Neuron (in vitro differentiated cells): Measurements from ENCODE around the gene TSPAN15.

Source experiments
- H2AFZ ChIP-seq: one replicate; pipeline ENCODE4 v1.6.1; 2013; ENCODE audit warnings: low read depth, mild to moderate bottlenecking, inconsistent platforms, low read length, moderate library complexity
- H3K27me3 ChIP-seq: one replicate; pipeline ENCODE4 v1.6.1; 2013; ENCODE audit warnings: low read length; ENCODE audit not compliant: insufficient read depth
- H3K36me3 ChIP-seq: one replicate; pipeline ENCODE4 v1.6.1; 2013; ENCODE audit warnings: low read length; ENCODE audit not compliant: insufficient read depth
- H3K4me1 ChIP-seq: one replicate; pipeline ENCODE4 v1.6.1; 2013; ENCODE audit warnings: low read length; ENCODE audit not compliant: insufficient read depth
- H3K4me3 ChIP-seq: 2 replicates; pipeline ENCODE4 v1.5.1; 2013; ENCODE audit warnings: mild to moderate bottlenecking, low read length, moderate library complexity
- H3K9me3 ChIP-seq: one replicate; pipeline ENCODE4 v1.6.1; 2013; ENCODE audit warnings: low read length

Gene TSPAN15

DNA sequence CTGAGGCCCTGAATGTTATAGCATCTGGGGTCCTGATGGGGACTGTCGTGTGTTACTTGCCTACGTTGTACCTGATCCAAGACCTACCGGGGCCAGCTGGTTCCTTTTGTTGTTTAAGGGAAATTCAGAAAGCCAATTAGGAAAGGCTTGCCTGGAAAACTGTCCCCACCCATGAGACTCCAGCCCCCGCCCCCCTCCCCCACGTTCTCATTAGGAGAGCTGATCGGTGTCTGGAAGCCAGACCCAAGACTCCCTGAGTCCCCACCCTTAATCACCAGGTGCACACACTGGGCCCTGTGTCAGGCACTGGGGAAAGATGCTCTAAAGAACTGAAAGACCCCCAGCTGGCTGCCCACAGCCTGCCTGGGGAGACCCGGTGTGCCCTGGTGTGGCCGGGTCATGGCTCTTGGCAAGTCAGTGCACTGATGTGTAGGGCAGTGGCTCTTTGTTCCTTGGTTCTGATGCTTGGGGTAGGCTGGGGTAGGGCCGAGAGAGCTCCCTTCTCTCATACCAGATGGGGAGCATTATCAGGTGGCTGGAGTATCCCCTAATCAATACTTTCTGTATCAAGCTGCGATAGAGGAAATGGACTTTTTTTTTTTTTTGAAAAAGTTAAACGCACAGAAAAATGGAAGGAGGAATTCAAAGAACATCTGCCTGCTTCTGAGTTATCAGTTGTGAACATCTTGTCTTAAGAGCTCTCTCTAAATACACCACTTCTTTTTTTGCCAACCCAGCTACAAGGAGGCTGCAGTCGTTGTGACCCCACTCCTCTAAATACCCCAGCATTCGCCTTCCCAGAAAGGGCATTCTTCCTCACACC lies 16.9 kb downstream of the TSPAN15 start:
- Histone ChIP-seq H3K4me1 (peaks cover 11% of the 10 kb centered on the region), H3K4me3 (no peak overlapping the region), H3K27me3 (peaks cover 10% of the 10 kb centered on the region), H3K36me3 (no peaks in the 10 kb centered on the region), H3K9me3 (no peaks in the 10 kb centered on the region), H2AFZ (no peak overlapping the region)

DNA sequence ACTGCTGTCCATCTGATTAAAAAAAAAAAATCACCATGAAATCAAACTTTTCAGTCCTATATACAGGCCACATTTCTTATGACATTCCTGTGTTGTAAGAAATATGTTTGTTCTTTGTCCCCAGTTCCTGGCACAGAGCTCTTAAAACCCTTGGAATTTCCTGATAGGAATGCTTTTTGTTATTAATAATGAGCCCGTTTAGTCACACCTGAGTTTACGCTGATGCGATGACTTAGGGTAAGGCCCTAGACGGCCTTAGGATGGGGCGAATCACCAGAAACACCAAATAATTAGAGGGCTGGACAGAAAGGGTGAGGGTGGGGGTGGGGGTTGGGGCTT lies 17.5 kb downstream of the TSPAN15 start:
- H3K4me3 ChIP-seq: no peak overlapping the region
- no peaks in the 10 kb centered on the region for H3K36me3 ChIP-seq
- no peaks in the 10 kb centered on the region for H3K9me3 ChIP-seq
- no peak overlapping the region for H2AFZ ChIP-seq
- H3K4me1 ChIP-seq: peaks cover 11% of the 10 kb centered on the region
- H3K27me3 ChIP-seq: peaks cover 10% of the 10 kb centered on the region

DNA sequence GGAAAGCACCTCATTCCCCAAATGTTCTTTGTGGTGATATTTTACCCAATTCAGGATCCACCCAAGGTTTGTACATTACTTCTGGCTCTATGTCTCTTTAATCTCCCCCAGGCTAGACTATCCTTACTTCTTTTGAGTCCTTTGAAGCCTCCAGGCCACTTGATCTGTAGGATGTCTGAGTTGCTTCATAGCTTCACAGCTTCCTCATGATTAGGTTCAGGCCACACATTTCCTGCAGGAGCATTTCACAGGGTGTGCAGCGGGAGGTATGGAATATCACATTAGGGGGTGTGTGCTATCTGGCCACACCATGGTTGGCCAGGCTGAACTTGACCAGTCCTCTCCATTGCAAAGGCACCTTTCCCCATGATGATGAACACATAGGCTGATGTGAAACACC lies 18.7 kb downstream of the TSPAN15 start:
- Histone ChIP-seq H3K36me3 (no peaks in the 10 kb centered on the region), H3K4me1 (peaks cover 11% of the 10 kb centered on the region), H3K27me3 (peaks cover 4% of the 10 kb centered on the region), H2AFZ (no peak overlapping the region), H3K9me3 (no peaks in the 10 kb centered on the region), H3K4me3 (no peak overlapping the region)

DNA sequence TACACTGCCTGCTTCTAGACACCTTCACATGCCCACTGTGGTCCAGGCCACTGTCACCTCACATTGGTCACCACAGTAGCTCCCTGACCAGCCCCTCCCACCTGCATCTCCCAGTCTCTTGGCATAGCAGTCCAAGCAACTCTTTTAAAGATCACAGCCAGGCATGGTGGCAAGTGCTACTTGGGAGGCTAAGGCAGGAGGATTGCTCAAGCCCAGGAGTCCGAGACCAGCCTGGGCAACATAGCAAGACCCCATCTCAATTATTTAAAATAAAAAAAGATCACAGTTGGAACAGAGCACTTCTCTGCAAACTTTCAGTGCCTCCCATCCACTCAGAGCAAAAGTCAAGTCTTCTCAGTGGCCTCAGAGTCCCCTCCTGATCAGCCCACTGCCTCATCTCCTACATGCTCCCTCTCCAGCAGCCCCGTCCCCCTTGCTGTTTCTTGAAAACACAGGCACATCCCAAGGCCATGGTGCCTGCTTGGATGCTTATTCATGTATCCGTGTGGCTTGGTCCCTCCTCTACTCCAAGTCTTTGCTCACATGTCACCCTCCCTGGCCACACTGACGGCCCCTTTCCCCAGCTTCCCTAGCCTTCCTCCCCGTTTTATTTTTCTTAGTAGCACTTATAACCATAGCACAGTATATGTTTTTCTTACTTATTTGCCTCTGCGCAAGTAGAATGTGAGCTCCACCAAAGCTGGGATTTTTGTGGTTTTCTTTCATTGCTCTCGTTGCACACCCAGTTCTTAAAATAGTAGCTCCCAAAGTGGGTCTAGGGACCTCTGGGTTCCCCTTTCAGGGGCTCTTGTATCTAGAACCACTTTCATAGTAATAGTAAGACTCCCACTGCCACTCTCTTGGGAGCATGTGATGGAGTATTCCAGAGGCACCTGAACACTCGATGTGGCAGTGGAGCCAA lies 19.5 kb downstream of the TSPAN15 start:
- Histone ChIP-seq H3K4me1 (peaks cover 11% of the 10 kb centered on the region), H3K4me3 (no peak overlapping the region), H3K36me3 (no peaks in the 10 kb centered on the region), H2AFZ (no peak overlapping the region), H3K9me3 (no peaks in the 10 kb centered on the region), H3K27me3 (peaks cover 4% of the 10 kb centered on the region)

DNA sequence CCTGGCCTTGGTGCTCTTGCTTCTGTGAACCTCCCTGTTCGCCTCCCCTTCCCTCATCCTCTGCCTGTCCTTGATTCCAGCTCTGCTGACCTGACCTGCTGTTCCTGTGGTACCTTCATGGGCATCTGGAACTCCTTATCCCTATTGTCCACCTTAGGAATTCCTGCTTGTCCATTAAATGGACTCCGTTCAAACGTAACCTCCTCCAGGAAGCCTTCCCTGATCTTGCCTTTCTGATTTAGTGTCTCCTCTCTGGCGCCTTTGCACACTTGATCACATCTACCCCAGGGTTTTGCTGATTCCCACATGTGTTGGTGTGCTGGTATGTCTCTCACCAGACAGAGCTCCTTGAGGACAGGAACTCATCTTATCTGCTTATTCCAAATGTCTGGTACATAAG lies 20.9 kb downstream of the TSPAN15 start:
- Histone ChIP-seq H3K4me1 (peaks cover 11% of the 10 kb centered on the region), H3K4me3 (no peak overlapping the region), H2AFZ (no peak overlapping the region), H3K9me3 (no peaks in the 10 kb centered on the region), H3K36me3 (no peaks in the 10 kb centered on the region), H3K27me3 (peaks cover 3% of the 10 kb centered on the region)

DNA sequence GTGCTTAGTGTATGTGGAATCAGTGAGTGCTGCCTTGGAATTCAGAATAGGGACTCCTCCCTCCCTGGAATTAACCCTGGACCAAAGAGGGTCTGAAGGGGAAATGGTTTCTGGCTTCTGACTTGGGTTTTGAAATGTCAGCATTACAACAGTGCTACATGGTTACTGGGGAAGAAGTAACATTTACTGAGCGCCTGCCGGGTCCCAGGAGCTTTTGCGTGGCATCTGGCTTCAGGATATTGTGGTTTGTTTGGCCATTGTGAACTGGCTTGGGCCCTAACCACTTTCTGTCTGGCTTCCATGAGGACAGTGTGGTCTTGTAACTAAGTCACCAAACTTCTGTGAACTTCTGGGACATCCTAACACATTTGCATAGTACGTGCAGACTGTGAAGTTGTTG lies 21.3 kb downstream of the TSPAN15 start:
- no peaks in the 10 kb centered on the region for H3K9me3 ChIP-seq
- H3K36me3 ChIP-seq: no peaks in the 10 kb centered on the region
- H2AFZ ChIP-seq: no peak overlapping the region
- peaks cover 3% of the 10 kb centered on the region for H3K27me3 ChIP-seq
- no peak overlapping the region for H3K4me3 ChIP-seq
- peaks cover 11% of the 10 kb centered on the region for H3K4me1 ChIP-seq

DNA sequence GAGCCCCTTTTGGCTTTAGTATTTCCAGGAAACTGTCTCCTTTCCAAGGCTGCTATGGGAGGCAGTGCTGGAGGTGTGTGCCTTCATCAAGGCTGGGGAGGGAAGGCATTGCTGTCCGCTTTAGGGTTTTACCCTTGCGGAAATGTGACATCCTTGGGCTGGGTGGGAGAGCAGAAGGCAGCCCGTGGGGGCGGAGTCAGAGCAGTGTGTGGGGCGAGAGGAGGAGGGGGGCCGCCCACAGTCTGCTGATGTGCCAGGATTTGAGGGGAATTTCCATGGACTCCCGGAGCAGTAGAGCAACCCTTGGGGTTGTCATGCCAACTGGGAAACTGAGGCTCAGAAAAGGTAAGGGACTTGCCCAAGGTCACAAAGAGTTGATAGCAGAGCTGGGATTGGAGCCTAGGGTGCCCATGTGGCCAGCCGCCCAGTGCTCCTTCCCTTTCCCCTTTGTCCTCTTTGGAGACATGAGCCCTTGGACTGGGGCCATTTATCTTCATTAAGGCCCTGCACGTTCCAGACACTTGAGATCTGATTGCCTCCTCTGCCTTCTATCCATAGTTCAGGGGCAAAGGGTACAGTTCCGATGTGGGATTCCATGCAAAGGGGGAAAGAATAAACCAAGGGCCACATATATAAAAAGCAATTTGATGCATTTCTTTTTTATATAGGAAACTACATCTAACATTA lies 22.2 kb downstream of the TSPAN15 start:
- H3K4me3 ChIP-seq: no peak overlapping the region
- no peak overlapping the region for H2AFZ ChIP-seq
- H3K36me3 ChIP-seq: no peaks in the 10 kb centered on the region
- H3K4me1 ChIP-seq: peaks cover 4% of the 10 kb centered on the region
- H3K9me3 ChIP-seq: no peaks in the 10 kb centered on the region
- peaks cover 3% of the 10 kb centered on the region for H3K27me3 ChIP-seq

DNA sequence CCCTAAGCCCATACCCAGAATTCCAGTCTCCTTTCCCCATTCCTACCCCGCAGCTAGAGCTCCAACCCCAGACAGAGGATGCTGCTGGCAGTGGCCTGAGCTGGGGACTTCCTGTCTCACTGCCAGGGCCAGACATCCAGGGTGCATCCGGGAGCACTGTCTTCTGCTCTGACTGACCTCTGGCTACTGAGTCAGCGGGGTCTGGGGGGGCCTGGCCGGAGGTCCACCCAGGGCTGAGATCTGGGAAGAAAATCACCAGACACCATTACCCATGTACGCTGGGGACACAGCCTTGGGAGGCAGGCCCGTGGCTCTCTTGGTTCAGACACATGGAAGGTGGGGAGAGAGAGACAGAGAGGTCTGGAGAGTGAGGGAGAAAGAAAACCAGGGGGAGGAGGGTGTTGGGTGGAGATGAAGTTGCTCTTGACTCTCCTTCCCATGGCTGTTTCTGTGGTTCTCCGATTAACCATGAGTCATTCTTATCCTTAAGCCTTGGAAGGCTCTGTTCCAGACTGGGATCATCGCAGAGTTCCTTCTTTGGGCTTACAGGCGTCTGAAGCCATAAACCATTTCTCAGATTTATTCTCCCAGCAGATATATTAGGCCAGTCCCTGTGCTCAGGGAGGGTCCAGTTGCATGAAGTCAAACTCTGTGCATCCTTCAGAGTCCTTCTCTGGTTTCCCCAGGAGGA lies 23.6 kb downstream of the TSPAN15 start:
- Histone ChIP-seq H2AFZ (no peak overlapping the region), H3K36me3 (no peaks in the 10 kb centered on the region), H3K9me3 (no peaks in the 10 kb centered on the region), H3K4me3 (no peak overlapping the region), H3K27me3 (peaks cover 3% of the 10 kb centered on the region), H3K4me1 (no peaks in the 10 kb centered on the region)

DNA sequence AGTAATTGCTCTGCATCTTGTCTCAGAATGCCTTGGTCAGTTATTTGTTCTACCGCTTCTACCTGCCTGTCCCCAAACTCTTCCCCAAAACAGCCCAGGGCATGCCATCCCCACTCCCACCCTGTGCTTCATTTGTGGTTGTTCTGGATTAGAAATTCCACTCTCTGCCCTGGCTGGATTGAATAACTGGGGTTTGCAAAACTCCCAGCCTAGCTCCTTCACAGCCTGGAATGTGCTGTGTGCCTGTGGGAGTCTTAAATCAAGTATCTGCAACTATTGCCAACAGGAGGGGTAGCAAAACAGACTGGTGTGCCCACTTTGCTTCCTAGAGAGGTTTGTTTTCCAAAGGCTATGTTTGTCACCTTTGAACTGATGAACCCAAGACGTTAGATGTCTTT lies 24.2 kb downstream of the TSPAN15 start:
- H3K9me3 ChIP-seq: no peaks in the 10 kb centered on the region
- no peaks in the 10 kb centered on the region for H3K36me3 ChIP-seq
- H3K27me3 ChIP-seq: peaks cover 3% of the 10 kb centered on the region
- no peaks in the 10 kb centered on the region for H3K4me1 ChIP-seq
- no peak overlapping the region for H3K4me3 ChIP-seq
- H2AFZ ChIP-seq: no peak overlapping the region

DNA sequence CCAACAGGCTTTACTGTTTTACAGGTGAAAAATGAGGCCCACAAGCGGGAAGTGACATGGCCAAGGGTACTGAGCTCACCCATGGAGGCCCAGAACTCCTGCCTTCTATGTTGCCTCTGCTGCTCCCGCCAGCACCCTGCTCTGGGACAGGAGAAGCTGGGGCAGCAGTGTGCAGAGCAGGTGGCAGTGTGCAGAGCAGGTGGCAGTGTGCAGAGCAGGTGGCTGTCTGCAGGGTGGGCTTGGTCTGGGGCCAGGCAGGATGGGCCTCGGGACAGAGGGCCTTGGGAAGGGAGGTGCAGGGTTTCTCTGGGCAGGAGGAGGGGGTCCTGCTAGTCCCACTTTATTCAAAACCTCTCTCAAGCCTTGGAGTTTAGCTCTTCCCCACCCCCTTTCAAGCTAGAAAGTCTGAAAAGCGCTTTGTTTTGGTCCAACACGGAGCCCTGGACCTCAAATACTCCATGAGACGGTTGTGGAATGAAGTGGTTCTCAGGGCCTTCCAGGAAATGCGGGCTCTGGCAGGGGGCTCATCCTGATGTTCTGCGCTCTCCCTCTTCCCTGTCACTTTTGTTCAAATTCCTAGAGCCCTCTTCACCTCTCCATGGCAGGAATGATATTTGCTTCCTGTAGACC lies 26.8 kb downstream of the TSPAN15 start:
- Histone ChIP-seq H3K27me3 (peaks cover 3% of the 10 kb centered on the region), H3K4me3 (no peak overlapping the region), H3K4me1 (no peaks in the 10 kb centered on the region), H2AFZ (no peak overlapping the region), H3K9me3 (no peaks in the 10 kb centered on the region), H3K36me3 (no peaks in the 10 kb centered on the region)

DNA sequence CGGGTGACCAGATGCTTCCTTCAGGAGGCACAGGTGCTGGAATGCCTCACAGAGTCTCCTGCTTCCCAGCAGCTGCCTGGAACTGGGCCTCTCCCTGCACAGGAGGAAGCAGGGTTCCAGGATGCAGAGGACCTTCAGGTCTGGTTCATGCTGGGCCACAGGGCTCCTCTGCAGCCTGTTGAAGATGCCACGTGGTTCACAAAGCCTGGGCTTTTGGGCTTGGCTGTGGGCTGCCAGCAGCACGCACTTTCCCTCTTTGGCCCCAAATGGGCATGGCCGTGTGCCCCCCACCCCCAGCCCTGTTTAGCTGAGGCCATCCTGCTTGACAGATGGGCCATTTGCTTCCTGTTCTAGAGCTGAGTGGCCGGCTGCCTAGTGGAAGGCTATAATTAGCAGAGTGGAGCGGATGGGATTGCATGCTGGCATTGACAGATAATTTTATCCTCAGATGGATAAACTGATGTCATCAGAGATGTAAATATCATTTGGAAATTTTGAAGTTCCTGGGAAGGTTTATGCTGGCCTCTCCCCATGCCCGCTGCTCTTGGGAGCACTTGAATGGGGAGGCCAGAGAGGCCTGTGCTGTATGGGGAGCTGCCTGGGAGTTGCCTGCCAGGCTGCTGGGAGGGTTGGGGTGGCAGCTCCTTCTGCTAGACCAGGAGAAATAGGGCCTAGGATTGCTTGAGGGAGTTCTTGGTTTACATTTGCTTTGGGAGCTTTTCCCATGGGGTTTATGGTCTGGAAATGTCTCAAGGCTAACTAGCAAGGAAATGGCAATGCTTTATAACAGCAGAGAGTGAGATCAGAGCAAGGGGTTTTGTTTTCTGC lies 28.2 kb downstream of the TSPAN15 start:
- Histone ChIP-seq H3K9me3 (no peaks in the 10 kb centered on the region), H3K27me3 (peaks cover 3% of the 10 kb centered on the region), H2AFZ (no peak overlapping the region), H3K4me3 (no peak overlapping the region), H3K4me1 (no peaks in the 10 kb centered on the region), H3K36me3 (no peaks in the 10 kb centered on the region)

DNA sequence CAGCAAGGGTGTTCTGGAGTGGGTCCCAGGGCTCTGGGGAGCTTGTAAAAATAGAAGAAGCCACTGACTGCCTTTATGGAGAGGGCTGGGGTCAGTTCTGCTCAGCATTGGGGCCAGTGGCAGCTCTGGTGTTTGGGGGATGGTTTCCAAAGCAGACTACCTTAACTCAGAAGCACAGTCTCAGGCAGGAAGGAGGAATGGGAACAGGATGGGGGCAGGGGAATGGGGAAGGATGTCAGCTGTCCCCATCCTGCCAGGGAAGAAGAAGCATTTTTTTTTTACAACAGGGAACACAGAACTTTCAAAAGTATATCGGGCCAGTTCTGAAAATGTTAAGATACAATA lies 28.8 kb downstream of the TSPAN15 start:
- Histone ChIP-seq H3K36me3 (no peaks in the 10 kb centered on the region), H3K9me3 (no peaks in the 10 kb centered on the region), H3K4me3 (no peak overlapping the region), H3K27me3 (peaks cover 3% of the 10 kb centered on the region), H2AFZ (no peak overlapping the region), H3K4me1 (no peaks in the 10 kb centered on the region)
